ENCODE data around the gene AMOT.

Gene AMOT

DNA sequence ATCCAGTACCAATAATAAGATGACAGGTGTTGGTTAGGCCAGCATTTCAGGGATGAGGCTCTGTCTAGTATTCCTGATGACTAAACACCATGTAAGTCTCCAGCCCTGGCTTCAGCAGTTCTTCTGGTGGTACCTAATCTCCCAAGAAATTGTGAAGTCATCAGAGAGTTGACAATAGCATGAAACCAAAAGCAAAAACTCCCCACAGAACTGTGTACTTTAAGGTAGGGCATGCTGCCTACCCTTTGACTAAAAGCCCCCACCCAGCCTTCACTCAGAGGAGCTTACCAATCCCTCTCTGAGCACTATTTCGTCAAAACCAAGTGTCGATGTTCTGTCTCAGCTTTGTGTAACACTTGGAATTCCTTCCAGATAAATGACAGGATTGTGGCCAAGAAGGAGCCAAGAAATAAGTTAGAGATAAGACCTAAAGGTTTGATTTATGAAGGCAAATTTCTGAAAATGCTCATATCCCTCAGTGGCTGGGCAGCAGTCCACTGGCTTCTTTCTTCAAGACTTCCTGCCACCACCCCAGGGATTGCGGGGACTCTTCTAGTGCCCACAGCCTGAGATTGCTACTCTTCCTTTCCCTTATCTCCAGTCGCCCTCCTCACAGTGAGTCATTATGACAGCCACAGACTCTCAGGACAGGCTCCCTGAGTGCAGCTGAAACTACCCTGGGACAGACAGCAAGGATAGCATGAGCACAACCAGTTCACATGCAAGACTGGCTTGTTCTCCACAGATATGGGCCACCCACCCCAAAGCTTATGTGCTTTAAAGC lies 93.6 kb downstream of the AMOT start:
- DNase-seq: peak in 2 of 56 donors; percentile 2

DNA sequence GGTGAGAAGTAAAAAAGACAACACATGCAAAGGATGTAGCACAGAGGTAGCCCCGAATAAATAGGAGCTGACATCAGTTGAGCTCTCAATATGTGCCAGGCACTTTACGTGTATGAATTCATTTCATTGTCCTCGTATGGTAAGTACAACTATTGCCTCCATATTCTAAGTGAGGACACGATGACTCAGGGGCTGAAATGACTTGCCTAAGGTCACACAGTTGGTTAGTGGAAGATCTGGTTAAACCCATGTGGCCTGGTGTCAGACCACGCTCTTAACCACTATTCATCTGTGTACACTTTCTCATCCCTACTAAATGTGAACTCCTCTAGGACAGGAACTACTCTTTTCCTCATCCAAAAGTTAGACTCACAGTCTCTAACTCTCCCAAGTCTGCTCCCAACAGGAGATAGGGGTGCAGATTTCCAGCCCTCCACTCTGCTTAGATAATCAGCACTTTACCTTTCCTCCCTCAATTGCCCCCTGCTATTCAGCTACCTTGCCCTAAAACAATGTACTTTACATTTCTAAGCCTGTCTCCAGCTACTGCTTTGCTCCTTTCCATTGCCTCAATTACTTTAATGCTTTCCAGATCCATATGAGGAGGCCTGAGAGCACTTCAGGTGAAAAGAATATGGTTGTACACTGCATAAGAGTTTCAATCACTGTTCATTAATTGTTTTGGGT lies 102.1 kb downstream of the AMOT start:
- no peak for DNase-seq

DNA sequence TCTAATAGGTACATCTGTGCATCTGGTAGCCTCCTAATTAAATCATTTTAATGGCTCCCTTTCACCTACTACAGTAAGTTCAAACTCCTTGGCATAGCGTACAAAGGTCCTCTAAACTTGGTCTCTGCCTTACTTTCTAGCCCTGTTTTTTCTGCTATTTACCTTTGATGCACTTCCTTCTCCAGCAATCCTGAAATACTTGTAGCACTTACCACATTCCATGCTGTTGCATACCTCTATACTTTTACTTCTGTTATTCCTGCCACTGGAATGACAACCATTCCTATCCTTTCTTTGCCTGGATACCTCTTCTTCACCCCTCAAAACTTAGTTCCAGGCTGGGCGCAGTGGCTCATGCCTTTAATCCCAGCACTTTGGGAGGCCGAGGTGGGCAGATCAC lies 104.3 kb downstream of the AMOT start:
- no peak for DNase-seq

DNA sequence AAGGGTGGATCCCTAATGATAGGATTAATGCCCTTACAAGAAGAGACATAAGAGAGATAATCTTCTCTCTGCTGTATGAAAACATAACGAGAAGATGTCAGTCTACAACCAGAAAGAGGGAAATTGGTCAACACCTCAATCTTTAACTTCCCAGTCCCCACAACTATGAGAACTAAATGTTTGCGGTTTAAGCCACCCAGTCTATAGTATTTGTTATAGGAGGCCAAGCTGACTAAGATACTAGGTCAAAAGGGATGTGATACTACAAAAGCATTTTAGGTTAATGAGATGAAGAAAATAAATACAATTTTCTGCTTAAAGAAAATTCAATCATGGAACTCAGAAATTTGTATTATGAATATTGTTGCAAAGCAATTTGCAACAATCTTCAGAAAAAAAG lies 105.5 kb downstream of the AMOT start:
- DNase-seq: no peak

DNA sequence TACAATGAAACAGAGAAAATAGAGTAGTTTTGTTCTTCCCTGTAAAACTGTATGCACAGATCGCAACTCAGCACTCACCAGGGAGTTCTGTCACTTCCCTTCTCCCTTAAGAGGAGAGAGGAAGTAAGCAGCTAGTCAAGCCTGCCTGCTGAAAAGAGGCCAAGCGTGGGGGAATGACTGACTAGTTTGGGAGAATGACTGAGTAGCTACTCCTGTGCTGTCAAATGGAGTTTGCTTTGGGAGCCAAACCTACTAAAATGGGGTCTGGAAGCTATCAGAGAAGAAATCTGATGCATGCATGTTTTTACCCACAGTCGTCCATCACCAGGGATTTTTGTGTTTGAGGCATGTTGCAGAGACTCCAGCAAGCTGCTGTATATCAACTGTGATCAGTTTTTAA lies 106.3 kb downstream of the AMOT start:
- DNase-seq: peak in 4 of 56 donors; percentile 0 to 5 (median 2)

DNA sequence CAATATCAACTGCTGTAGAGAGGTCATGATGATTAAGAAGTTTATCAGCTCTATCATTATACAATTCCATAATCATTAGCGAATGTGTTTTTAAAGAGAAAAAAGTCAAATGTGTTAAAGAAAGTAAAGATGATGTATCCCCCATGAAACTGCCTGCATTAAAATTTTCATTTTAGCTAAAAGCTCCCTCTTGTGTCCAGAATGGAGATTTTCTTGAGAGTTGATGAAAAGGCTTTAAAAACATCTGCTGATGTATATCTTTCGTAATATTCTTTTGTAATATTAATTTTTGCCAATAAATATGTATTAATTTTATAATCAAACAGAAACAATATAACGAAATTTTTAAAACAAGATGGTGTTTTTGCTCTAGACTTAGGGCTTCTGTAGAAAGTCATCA lies 108.8 kb downstream of the AMOT start:
- no peak for DNase-seq

Measured in amygdala (tissue), 56 donors.